ENCODE data around the gene FBXL3.
"Not testable (repeated sequence)": the region's sequence is repeated elsewhere in the genome, so short reads cannot be mapped to it uniquely, and the experiment has no call there.

Gene FBXL3

GRCh38 chr13:76992548-76993001 lies 34.4 kb downstream of the FBXL3 start:
- FAIRE-seq, result no peak

GRCh38 chr13:76991796-76992547 lies 35.0 kb downstream of the FBXL3 start, which contains the start of gene CLN5:
CLN5 (plus strand) TSS chr13:76992081; CDS start chr13:76992099, 18 bp downstream.
- DNase-seq (ENCODE audit: extremely low spot score, insufficient read length, low read depth) (peak; percentile 89), FAIRE-seq (peak; percentile 92)

More at GRCh38 chr13:76992548-76993001, 34.4 kb downstream of the FBXL3 start:
- DNase-seq (ENCODE audit: extremely low spot score, insufficient read length, low read depth), result no peak

- FAIRE-seq (no peak), DNase-seq (ENCODE audit: extremely low spot score, insufficient read length, low read depth) (peak; percentile 50)
Observed at GRCh38 chr13:76991432-76991795, 35.5 kb downstream of the FBXL3 start.

- FAIRE-seq, result no peak
- no peak for DNase-seq (ENCODE audit: extremely low spot score, insufficient read length, low read depth)
Observed at GRCh38 chr13:76983676-76984075, 43.3 kb downstream of the FBXL3 start.

GRCh38 chr13:76982061-76982460 lies 44.9 kb downstream of the FBXL3 start:
- FAIRE-seq (no peak), DNase-seq (ENCODE audit: extremely low spot score, insufficient read length, low read depth) (no peak)

GRCh38 chr13:76980075-76980718 lies 46.8 kb downstream of the FBXL3 start:
- DNase-seq (ENCODE audit: extremely low spot score, insufficient read length, low read depth) (peak; percentile 84), FAIRE-seq (peak; percentile 65)

GRCh38 chr13:76976929-76977328 lies 50.0 kb downstream of the FBXL3 start:
- FAIRE-seq (no peak), DNase-seq (ENCODE audit: extremely low spot score, insufficient read length, low read depth) (no peak)

- FAIRE-seq, result no peak
- DNase-seq (ENCODE audit: extremely low spot score, insufficient read length, low read depth), result no peak
Observed at GRCh38 chr13:76976490-76976889, 50.5 kb downstream of the FBXL3 start.

GRCh38 chr13:76975863-76976262 lies 51.1 kb downstream of the FBXL3 start:
- no peak for FAIRE-seq
- DNase-seq (ENCODE audit: extremely low spot score, insufficient read length, low read depth), result no peak

GRCh38 chr13:76974618-76974975 lies 52.4 kb downstream of the FBXL3 start:
- DNase-seq (ENCODE audit: extremely low spot score, insufficient read length, low read depth), result no peak
- FAIRE-seq, result no peak

- DNase-seq (ENCODE audit: extremely low spot score, insufficient read length, low read depth) (no peak), FAIRE-seq (no peak)
Observed at GRCh38 chr13:76973920-76974617, 52.9 kb downstream of the FBXL3 start.

- DNase-seq (ENCODE audit: extremely low spot score, insufficient read length, low read depth) (no peak), FAIRE-seq (no peak)
Observed at GRCh38 chr13:76971851-76972829, 54.8 kb downstream of the FBXL3 start.

- DNase-seq (ENCODE audit: extremely low spot score, insufficient read length, low read depth) (no peak), FAIRE-seq (no peak)
Observed at GRCh38 chr13:76971215-76971614, 55.7 kb downstream of the FBXL3 start.

- no peak for FAIRE-seq
Observed at GRCh38 chr13:76969488-76970365, 57.2 kb downstream of the FBXL3 start.

GRCh38 chr13:76968041-76968440 lies 58.9 kb downstream of the FBXL3 start:
- no peak for DNase-seq (ENCODE audit: extremely low spot score, insufficient read length, low read depth)
- no peak for FAIRE-seq

More at GRCh38 chr13:76969488-76970365, 57.2 kb downstream of the FBXL3 start:
- no peak for DNase-seq (ENCODE audit: extremely low spot score, insufficient read length, low read depth)

- FAIRE-seq (no peak), DNase-seq (ENCODE audit: extremely low spot score, insufficient read length, low read depth) (no peak)
Observed at GRCh38 chr13:76967031-76967430, 59.9 kb downstream of the FBXL3 start.

GRCh38 chr13:76965759-76966421 lies 61.1 kb downstream of the FBXL3 start:
- DNase-seq (ENCODE audit: extremely low spot score, insufficient read length, low read depth) (no peak), FAIRE-seq (no peak)

GRCh38 chr13:76959734-76960133 lies 67.2 kb downstream of the FBXL3 start:
- DNase-seq (ENCODE audit: extremely low spot score, insufficient read length, low read depth); FAIRE-seq: not testable (repeated sequence)

Measured in GM18507 (cell line).